Measurements from ENCODE around the gene JUND. TPM values are rescaled to one million over a fixed set of nuclear protein-coding genes. Genes with fewer than 3 reads are reported as not detected.

The JUND gene
- total RNA-seq, 1 donor from 2014 or later: 464 TPM

DNA sequence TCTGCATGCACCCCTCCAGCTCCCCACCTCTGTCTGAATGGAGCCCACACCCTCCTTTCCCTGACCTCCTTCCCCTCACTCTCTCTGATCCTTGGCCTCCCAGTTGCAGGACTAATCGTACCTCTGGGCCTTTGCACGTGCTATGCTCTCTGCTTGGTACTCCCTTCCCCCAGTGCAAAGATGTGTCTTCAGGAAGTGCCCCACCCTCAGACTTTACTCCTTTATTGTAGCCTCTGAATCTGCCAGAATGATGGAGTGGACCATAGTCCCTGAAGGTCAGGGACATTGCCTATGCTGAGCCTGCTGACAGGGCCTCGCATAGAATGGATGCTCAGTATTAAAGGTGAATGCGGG lies 1.3 kb upstream of the JUND start:
- H3K4me3 Mint-ChIP-seq (ENCODE audit: low read depth): peak overlapping the region; percentile 80
- no peak for DNase-seq (ENCODE audit: low spot score)
- intact Hi-C loops (cut with micrococcal nuclease): loop anchor here (1.0 kb wide), 1 partner anchor 8 kb away; no protein-coding TSS in a partner anchor
- peak overlapping the region; percentile 96 for H3K27ac Mint-ChIP-seq
- peaks cover 45% of the 10 kb centered on the region for H3K4me1 Mint-ChIP-seq (ENCODE audit: low read depth)
- H3K27me3 Mint-ChIP-seq (ENCODE audit: low read depth): no peaks in the 10 kb centered on the region
- H3K9me3 Mint-ChIP-seq: no peaks in the 10 kb centered on the region
- peaks cover 35% of the 10 kb centered on the region for H3K36me3 Mint-ChIP-seq (ENCODE audit: low read depth)

DNA sequence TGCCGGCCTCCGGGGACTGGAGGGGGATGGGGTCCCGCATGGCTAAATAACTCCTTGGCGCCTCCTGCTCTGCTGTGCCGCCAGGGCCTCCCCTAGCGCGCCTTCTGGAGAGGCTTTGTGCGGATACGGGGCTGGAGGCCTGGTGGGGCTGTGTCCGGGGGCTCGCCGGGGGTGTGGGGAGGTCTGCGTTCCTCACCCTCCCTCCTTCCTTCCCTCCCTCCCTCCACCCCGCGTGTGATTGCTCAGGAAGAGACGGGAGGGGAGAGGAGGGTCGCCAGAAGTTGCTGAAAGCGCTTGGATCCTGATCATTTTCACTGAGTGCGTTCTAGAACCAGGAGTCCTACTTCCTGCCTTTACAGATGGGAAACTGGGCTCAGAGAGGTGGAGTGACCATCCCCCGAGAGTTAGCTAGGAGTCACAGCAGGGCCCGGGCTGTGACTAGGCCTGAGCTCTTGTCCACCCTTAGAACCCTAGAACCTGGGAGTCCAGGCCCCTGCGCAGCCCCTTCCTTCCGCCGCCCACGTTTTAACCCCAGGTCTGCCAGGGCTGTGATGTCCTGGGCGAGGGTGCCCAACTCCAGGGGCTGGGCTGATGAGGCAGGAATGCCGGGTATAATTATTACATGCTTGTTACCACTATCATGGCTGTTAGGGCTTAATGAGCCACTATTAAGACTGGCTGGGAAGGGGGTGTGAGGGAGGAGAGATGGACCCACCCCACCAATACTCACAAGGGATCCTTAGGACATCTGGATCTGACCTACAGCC lies 782 bp upstream of the JUND start:
- DNase-seq (ENCODE audit: low spot score): no peak
- intact Hi-C loops (cut with micrococcal nuclease): loop anchor here (1.0 kb wide), 1 partner anchor 8 kb away; no protein-coding TSS in a partner anchor
- H3K27ac Mint-ChIP-seq: peak overlapping the region; percentile 96
- H3K36me3 Mint-ChIP-seq (ENCODE audit: low read depth): peaks cover 39% of the 10 kb centered on the region
- peak overlapping the region; percentile 80 for H3K4me3 Mint-ChIP-seq (ENCODE audit: low read depth)
- no peaks in the 10 kb centered on the region for H3K27me3 Mint-ChIP-seq (ENCODE audit: low read depth)
- H3K9me3 Mint-ChIP-seq: no peaks in the 10 kb centered on the region
- H3K4me1 Mint-ChIP-seq (ENCODE audit: low read depth): peaks cover 47% of the 10 kb centered on the region

DNA sequence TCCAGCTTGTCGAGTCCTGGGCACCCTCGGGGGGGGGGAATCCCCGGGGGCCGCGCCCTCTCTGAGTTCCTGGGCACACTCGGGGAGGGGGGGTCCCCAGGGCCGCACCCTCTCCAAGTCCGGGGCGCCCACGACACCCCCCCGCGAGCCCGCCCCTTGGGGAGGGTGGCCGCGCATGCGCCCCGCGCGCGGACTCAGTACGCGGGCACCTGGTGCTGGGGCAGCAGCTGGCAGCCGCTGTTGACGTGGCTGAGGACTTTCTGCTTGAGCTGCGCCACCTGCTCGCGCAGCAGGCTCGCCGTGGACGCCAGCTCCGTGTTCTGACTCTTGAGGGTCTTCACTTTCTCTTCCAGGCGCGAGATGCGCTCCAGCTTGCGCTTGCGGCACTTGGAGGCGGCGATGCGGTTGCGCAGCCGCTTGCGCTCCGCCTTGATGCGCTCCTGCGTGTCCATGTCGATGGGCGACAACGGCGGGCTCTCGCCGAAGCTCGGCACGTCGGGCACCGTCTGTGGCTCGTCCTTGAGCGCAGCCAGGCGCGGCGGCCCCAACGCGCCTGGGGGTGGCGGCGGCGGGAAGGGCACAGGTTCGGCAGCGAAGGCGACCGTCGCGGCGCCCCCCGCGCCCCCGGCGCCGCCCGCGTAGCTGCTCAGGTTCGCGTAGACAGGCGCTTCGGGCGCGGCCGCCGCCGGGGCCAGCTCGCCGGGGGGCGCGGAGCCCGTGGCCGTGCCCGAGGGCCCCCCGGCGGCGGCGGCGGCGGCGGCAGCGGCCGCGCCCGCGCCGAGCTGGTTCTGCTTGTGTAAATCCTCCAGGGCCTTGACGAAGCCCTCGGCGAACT lies 958 bp downstream of the JUND start:
- Mint-ChIP-seq H3K27ac (peak overlapping the region; percentile 98), H3K4me1 (ENCODE audit: low read depth) (peaks cover 33% of the 10 kb centered on the region), H3K36me3 (ENCODE audit: low read depth) (peaks cover 44% of the 10 kb centered on the region), H3K4me3 (ENCODE audit: low read depth) (peak overlapping the region; percentile 92), H3K9me3 (no peaks in the 10 kb centered on the region), H3K27me3 (ENCODE audit: low read depth) (no peaks in the 10 kb centered on the region)
- intact Hi-C loops (cut with micrococcal nuclease): no loop called here
- DNase-seq (ENCODE audit: low spot score): peak; percentile 76

DNA sequence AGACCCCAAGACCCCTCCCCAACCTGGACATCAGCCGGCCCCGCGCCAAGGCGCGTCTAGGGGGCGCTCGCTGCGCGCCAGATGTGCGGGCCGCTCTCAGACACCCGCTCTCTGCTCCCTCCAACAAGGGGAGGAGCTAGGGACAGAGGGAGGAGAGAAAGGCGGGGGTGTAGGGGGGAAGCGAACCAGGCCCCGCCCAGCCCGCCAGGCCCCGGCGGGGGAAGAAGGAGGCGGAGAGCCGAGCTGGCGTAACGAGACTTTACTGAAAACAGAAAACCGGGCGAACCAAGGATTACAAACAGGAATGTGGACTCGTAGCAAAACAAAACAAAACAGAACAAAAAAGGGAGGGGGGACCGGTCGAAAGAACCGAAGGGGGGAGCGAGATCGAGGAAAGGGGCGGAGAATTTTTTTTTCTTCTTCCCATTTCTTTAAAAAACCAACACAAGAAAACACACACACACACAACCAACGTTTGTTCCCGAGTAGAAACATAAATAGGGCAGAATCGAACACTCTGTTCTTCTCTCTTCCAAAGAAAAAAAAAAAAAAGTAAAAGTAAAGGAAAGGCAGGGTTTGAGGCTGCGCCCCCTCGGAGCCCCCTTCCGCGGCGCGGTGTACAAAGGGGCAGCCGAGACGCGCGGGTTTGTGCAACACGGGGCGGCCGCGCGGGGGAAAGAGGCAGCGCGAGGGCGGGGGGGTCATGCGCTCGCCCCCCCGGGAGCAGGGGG lies 1.7 kb downstream of the JUND start:
- no peaks in the 10 kb centered on the region for H3K27me3 Mint-ChIP-seq (ENCODE audit: low read depth)
- H3K4me1 Mint-ChIP-seq (ENCODE audit: low read depth): peaks cover 28% of the 10 kb centered on the region
- intact Hi-C loops (cut with micrococcal nuclease): loop anchor here (1.0 to 5.0 kb wide), 5 partner anchors 13 to 133 kb away; partner anchors contain the start of gene LSM4
- peak overlapping the region; percentile 92 for H3K4me3 Mint-ChIP-seq (ENCODE audit: low read depth)
- peak; percentile 92 for DNase-seq (ENCODE audit: low spot score)
- no peaks in the 10 kb centered on the region for H3K9me3 Mint-ChIP-seq
- H3K36me3 Mint-ChIP-seq (ENCODE audit: low read depth): peaks cover 49% of the 10 kb centered on the region
- H3K27ac Mint-ChIP-seq: peak overlapping the region; percentile 98

DNA sequence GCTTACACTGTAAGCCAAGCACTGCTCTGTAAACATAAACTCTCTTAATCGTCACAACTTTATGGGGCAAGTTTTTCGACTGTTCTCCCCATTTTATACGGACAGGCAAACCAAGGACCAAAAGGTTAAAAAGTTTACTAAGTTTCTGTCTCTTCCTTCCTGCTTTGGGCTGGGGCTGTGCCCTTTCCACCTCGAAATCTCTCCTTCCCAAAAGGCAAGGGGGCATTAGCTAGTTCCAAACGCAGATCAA lies 2.2 kb downstream of the JUND start:
- intact Hi-C loops (cut with micrococcal nuclease): loop anchor here (1.0 to 5.0 kb wide), 5 partner anchors 14 to 133 kb away; partner anchors contain the start of gene LSM4
- Mint-ChIP-seq H3K4me3 (ENCODE audit: low read depth) (peak overlapping the region; percentile 92), H3K9me3 (no peaks in the 10 kb centered on the region), H3K36me3 (ENCODE audit: low read depth) (peaks cover 54% of the 10 kb centered on the region), H3K27ac (peak overlapping the region; percentile 98), H3K27me3 (ENCODE audit: low read depth) (no peaks in the 10 kb centered on the region), H3K4me1 (ENCODE audit: low read depth) (peaks cover 29% of the 10 kb centered on the region)
- DNase-seq (ENCODE audit: low spot score): no peak

DNA sequence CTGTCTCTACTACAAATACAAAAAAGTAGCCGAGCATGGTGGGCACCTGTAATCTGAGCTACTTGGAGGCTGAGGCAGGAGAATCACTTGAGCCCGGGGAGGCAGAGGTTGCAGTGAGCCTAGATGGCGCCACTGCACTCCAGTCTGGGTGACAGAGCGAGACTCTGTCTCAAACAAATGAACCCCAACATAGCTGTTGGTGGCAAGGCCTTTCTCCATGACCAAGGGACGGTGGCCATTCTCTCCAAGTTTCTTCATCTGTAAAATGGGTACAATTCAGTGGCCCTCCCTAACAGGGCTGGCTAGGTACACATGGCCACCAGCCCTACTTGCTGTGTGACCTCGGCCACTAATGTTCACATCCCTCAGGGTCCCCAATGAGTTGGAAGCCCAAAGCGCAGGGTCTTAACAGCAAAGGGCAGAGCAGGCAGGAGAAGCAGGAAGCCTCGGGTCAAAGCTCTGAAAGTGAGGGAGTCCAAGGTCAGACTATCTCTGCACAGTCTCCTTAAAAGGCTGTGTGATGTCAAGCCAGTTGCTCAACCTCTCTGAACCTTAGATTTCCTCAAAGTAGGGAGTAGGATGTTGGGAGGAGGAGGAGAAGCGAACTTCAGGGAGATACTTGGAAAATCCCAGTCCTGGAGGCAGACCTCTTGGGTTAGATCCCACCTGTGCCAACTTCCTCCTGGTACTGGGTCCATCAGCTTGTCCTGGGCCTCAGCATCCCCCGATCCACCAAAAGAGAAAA lies 2.7 kb downstream of the JUND start:
- H3K36me3 Mint-ChIP-seq (ENCODE audit: low read depth): peaks cover 57% of the 10 kb centered on the region
- intact Hi-C loops (cut with micrococcal nuclease): loop anchor here (1.0 to 5.0 kb wide), 5 partner anchors 14 to 134 kb away; partner anchors contain the start of gene LSM4
- H3K27ac Mint-ChIP-seq: peak overlapping the region; percentile 73
- H3K4me3 Mint-ChIP-seq (ENCODE audit: low read depth): peak overlapping the region; percentile 92
- no peaks in the 10 kb centered on the region for H3K9me3 Mint-ChIP-seq
- DNase-seq (ENCODE audit: low spot score): peak; percentile 57
- H3K27me3 Mint-ChIP-seq (ENCODE audit: low read depth): no peaks in the 10 kb centered on the region
- peaks cover 29% of the 10 kb centered on the region for H3K4me1 Mint-ChIP-seq (ENCODE audit: low read depth)

DNA sequence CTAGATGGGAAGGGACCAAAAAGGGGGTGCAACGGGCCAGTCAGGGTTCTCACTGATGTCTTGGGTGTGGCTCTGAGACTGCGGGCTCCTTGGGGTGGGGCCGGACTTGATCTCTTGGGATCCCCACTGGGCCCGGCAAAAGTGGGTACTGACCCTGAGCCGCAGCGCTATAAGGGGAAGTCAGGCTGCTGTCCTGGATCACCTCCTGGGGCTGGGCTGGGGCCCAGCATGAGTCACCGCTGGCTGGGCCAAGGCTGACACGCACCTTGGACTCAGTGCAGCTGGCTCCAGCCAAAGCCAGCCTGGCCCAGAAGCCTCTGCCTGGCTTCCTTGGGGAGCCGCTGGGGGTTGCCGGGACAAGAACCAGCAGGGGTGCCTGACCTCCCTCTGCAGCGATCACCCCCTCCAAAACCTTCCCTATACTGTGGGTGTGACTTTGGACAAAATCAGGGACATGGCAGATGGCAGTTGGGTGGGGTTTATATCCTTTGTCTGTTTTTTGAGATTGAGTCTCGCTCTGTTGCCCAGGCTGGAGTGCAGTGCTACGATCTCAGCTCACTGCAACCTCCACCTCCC lies 6.6 kb downstream of the JUND start:
- Mint-ChIP-seq H3K36me3 (ENCODE audit: low read depth) (peaks cover 59% of the 10 kb centered on the region), H3K27ac (peak overlapping the region; percentile 17), H3K4me1 (ENCODE audit: low read depth) (peaks cover 17% of the 10 kb centered on the region), H3K9me3 (no peaks in the 10 kb centered on the region), H3K4me3 (ENCODE audit: low read depth) (peak overlapping the region; percentile 26), H3K27me3 (ENCODE audit: low read depth) (no peaks in the 10 kb centered on the region)
- DNase-seq (ENCODE audit: low spot score): no peak
- intact Hi-C loops (cut with micrococcal nuclease): loop anchor here (5.0 kb wide), 1 partner anchor 137 kb away; no protein-coding TSS in a partner anchor

DNA sequence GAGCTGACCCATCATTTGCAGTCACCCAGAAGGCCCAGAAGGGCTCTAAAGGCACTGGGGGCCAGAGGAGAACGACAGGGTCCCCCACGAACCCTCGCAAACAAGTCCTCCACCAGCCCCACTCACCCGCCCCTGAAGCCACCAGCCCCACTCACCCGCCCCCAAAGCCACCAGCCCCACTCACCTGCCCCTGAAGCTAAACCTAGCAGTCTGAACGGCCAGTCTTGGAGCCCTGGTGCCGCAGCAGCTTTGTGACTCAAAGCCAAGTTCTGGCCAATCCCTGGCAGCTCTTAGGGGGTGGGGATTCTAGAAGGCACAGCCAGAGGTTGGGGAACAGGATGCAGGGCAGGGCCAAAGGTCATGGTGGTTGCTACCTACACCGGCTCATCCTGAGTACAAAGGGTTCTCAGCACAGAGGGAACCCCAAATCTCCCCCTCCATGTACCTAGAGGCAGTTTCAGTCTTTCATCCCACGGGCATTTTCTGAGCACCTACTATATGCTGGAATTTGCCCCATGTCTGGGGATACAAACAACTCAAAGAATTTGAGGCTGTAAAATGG lies 7.1 kb downstream of the JUND start, which contains the start of gene IQCN:
Gene IQCN (minus strand): TSS at position 234 of the 562 bp plus-strand sequence. CDS start 4,974 bp downstream, outside the sequence.
- no peaks in the 10 kb centered on the region for H3K9me3 Mint-ChIP-seq
- peak within 1 kb of the TSS; percentile 17 for H3K27ac Mint-ChIP-seq
- intact Hi-C loops (cut with micrococcal nuclease): no loop called here
- no peaks in the 10 kb centered on the region for H3K27me3 Mint-ChIP-seq (ENCODE audit: low read depth)
- no peak for DNase-seq (ENCODE audit: low spot score)
- H3K4me1 Mint-ChIP-seq (ENCODE audit: low read depth): peaks cover 16% of the 10 kb centered on the region
- peak within 1 kb of the TSS; percentile 26 for H3K4me3 Mint-ChIP-seq (ENCODE audit: low read depth)
- H3K36me3 Mint-ChIP-seq (ENCODE audit: low read depth): peaks cover 54% of the 10 kb centered on the region

DNA sequence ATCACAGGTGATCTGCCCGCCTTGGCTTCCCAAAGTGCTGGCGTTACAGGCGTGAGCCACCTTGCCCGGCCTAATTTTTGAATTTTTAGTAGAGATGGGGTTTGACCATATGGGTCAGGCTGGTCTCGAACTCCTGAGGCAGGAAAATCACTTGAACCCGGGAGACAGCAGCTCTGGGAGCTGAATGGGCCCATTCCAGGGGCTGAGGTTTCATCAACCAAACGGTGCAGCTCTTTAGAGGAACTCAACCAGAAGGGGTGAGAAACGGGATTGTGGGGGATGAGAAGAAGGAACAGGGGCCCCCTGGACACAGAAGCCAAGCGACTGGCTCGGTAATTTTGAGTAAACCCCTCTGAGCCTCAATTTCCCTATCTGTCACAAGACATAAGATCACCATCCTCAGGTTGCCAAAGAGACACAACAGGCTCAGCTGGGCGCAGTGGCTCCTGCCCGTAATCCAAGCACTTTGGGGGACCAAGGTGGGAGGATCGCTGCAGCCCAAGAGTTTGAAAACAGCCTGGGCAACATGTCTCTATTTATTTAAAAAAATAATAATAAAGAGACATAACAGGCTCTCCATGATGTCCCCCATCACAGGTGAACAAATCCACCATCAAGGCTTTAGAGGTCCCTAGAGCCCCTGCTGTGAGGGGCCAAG lies 7.7 kb downstream of the JUND start:
- intact Hi-C loops (cut with micrococcal nuclease): no loop called here
- H3K4me3 Mint-ChIP-seq (ENCODE audit: low read depth): no peak overlapping the region
- no peak for DNase-seq (ENCODE audit: low spot score)
- no peaks in the 10 kb centered on the region for H3K9me3 Mint-ChIP-seq
- H3K36me3 Mint-ChIP-seq (ENCODE audit: low read depth): peaks cover 52% of the 10 kb centered on the region
- peaks cover 13% of the 10 kb centered on the region for H3K4me1 Mint-ChIP-seq (ENCODE audit: low read depth)
- no peaks in the 10 kb centered on the region for H3K27me3 Mint-ChIP-seq (ENCODE audit: low read depth)
- H3K27ac Mint-ChIP-seq: no peak overlapping the region

DNA sequence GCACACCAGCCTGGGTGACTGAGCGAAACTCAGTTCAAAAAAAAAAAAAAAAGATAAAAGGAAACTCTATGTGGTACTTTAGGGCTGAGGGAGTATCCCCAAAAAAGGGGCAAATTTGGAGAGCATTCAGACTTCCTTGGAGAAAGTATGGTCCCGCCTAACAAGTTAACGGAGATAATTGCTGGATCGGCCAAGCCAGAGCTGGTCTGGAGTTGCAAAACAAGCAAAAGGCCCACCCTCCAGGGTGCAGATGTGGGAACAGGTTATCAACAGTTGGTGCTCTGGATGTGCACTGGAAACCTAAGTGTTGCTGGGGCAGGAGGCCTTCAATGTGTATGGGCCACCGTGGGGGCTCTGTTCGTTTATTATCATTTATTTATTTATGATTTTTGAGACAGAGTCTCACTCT lies 10.0 kb downstream of the JUND start:
- Mint-ChIP-seq H3K4me3 (ENCODE audit: low read depth) (no peak overlapping the region), H3K4me1 (ENCODE audit: low read depth) (peaks cover 9% of the 10 kb centered on the region), H3K9me3 (no peaks in the 10 kb centered on the region), H3K27me3 (ENCODE audit: low read depth) (no peaks in the 10 kb centered on the region), H3K36me3 (ENCODE audit: low read depth) (peaks cover 47% of the 10 kb centered on the region), H3K27ac (no peak overlapping the region)
- intact Hi-C loops (cut with micrococcal nuclease): no loop called here
- DNase-seq (ENCODE audit: low spot score): no peak

DNA sequence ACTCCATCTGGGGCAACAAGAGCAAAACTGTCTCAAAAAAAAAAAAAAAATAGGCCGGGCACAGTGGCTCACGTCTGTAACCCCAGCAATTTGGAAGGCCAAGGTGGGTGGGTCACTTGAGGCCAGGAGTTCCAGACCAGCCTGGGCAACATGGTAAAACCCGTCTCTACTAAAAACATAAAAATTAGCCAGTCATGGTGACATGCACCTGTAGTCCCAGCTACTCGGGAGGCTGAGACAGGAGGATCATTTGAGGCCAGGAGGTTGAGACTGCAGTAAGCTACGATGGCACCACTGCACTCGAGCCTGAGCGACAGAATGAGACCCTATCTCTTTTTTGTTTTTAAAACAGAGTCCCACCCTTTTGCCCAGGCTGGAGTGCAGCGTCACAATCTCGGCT lies 11.1 kb downstream of the JUND start:
- Mint-ChIP-seq H3K27me3 (ENCODE audit: low read depth) (no peaks in the 10 kb centered on the region), H3K4me1 (ENCODE audit: low read depth) (peaks cover 6% of the 10 kb centered on the region), H3K36me3 (ENCODE audit: low read depth) (peaks cover 46% of the 10 kb centered on the region), H3K27ac (no peak overlapping the region), H3K4me3 (ENCODE audit: low read depth) (no peak overlapping the region), H3K9me3 (no peaks in the 10 kb centered on the region)
- DNase-seq (ENCODE audit: low spot score): no peak
- intact Hi-C loops (cut with micrococcal nuclease): no loop called here

Measured in activated T-helper 2 cell treated with anti-CD3 and anti-CD28 coated beads, Interferon-gamma antibody, Interleukin-2, Interleukin-4, amounts not matched to agents 10 μg/mL and 5 μg/mL and 100 μg/mL, durations not matched to agents 14 hours and 24 hours and 36 hours (primary cell).